GM06990 (cell line): ENCODE measurements around the gene TMEM127.

ENCODE experiments used
- DNase-seq: peaks from one replicate; pipeline ENCODE4 v3.0.0-alpha.2; 2011; ENCODE audit not compliant: insufficient read length; ENCODE audit errors: extremely low read depth
- H3K27me3 ChIP-seq: replicated peaks from 2 replicates; pipeline ENCODE4 v1.6.0; 2011; ENCODE audit warnings: low read length; ENCODE audit not compliant: control insufficient read depth, insufficient read depth
- H3K36me3 ChIP-seq: 2 replicates; pipeline ENCODE4 v1.5.1; 2011; ENCODE audit warnings: low read length; ENCODE audit not compliant: control insufficient read depth, insufficient read depth
- H3K4me3 ChIP-seq: replicated peaks from 2 replicates; pipeline ENCODE4 v1.5.1; 2011; ENCODE audit warnings: low read depth, mild to moderate bottlenecking, control low read depth, low read length
- TF ChIP-seq, protein P1 (sequence below): IDR thresholded peaks from 2 replicates; pipeline ENCODE4 v1.5.1; 2011; ENCODE audit warnings: low read length, control low read depth, mild to moderate bottlenecking, inconsistent platforms; ENCODE audit not compliant: insufficient read depth, poor library complexity, severe bottlenecking

Gene TMEM127

DNA sequence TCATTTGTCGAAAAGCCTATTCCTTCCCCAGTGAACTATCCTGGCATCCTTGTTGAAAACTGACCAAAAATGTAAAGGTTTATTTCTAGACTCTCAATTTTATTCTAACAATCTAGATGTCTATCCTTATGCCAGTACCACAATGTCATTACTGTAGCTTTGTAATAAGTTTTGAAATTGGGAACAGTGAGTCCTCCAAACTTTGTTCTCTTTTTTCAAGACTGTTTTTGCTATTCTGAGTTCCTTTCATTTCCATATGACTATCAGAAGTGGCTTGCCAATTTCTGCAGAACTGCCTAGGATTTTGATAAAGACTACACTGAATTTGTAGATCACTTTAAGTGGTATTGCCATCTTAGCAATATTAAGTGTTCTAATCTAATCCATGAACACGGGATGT, 66.9 kb downstream of the TMEM127 start:
- no peak for DNase-seq
- no peak overlapping the region for H3K4me3 ChIP-seq
- no peaks in the 10 kb centered on the region for H3K27me3 ChIP-seq
- TF ChIP-seq, protein P1, sequence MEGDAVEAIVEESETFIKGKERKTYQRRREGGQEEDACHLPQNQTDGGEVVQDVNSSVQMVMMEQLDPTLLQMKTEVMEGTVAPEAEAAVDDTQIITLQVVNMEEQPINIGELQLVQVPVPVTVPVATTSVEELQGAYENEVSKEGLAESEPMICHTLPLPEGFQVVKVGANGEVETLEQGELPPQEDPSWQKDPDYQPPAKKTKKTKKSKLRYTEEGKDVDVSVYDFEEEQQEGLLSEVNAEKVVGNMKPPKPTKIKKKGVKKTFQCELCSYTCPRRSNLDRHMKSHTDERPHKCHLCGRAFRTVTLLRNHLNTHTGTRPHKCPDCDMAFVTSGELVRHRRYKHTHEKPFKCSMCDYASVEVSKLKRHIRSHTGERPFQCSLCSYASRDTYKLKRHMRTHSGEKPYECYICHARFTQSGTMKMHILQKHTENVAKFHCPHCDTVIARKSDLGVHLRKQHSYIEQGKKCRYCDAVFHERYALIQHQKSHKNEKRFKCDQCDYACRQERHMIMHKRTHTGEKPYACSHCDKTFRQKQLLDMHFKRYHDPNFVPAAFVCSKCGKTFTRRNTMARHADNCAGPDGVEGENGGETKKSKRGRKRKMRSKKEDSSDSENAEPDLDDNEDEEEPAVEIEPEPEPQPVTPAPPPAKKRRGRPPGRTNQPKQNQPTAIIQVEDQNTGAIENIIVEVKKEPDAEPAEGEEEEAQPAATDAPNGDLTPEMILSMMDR = no peak
- peaks cover 5% of the 10 kb centered on the region; the same call in 1 of the 2 replicates for H3K36me3 ChIP-seq
